ENCODE results near the gene ACTMAP.
A peak's percentile ranks its signal among the peaks of the same experiment; 100 is the strongest.
"Not testable (repeated sequence)": the region's sequence is repeated elsewhere in the genome, so short reads cannot be mapped to it uniquely, and the experiment has no call there.

Gene ACTMAP

GRCh38 chr19:40776364-40776763 lies 26.1 kb upstream of the ACTMAP start:
- DNase-seq (ENCODE audit: low read depth in 2 of 2), result no peak

- DNase-seq (ENCODE audit: low read depth in 2 of 2), result no peak
These were observed 25.4 kb upstream of the ACTMAP start for GRCh38 chr19:40775632-40776022.

DNA sequence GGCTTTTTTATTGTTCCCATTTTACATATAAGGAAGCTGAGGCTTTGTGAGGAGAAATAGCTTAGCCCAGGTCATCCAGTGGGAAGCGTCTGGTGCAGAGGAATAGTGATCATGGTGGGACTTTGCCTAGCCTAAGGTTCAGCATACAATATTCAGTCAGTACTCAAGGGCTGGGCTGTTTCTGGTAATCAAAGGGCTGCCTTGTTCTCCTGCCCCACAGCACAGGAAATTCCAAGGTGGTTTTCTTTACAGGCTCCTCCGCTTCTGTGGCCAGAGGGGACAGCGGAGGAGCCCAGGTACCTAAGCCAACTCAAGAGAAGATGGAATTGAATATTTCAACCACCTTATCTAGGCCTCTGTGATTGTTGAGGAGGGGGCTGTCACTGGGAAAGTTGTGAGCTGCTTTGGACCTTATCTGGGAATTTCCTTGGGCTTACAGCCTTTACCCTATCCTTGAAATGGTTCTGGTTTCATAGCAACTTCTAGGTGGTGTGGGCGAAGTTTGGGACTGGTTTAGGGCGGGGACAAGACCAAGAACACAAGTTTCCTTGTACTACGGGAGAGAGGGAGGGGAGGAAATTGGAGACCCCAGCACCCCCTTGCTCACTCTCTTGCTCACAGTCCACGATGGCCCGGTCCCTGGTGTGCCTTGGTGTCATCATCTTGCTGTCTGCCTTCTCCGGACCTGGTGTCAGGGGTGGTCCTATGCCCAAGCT lies 24.8 kb upstream of the ACTMAP start, which contains the start of gene MIA:
TSS of gene MIA (plus strand) at position 606 of the 716 bp plus-strand sequence. CDS start at position 628, 22 bp downstream.
- DNase-seq (ENCODE audit: low read depth in 2 of 2), result no peak

GRCh38 chr19:40771101-40771862 lies 21.0 kb upstream of the ACTMAP start:
- DNase-seq (ENCODE audit: low read depth in 2 of 2), result not testable (repeated sequence)

GRCh38 chr19:40768869-40769268 lies 18.6 kb upstream of the ACTMAP start:
- no peak for DNase-seq (ENCODE audit: low read depth in 2 of 2)

DNA sequence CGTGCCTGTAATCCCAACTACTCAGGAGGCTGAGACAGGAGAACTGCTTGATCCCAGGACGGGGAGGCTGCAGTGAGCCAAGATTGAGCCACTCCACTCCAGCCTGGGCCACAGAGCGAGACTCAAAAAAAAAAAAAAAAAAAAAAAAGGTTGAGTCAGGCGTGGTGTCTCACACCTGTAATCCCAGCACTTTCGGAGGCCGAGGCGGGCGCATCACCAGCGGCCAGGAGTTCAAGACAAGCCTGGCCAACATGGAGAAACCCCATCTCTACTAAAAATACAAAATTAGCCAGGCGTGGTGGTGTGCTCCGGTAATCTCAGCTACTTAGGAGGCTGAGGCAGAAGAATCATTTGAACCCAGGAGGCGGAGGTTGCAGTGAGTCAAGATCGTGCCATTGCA lies 16.1 kb upstream of the ACTMAP start:
- DNase-seq (ENCODE audit: low read depth in 2 of 2), result not testable (repeated sequence)

DNA sequence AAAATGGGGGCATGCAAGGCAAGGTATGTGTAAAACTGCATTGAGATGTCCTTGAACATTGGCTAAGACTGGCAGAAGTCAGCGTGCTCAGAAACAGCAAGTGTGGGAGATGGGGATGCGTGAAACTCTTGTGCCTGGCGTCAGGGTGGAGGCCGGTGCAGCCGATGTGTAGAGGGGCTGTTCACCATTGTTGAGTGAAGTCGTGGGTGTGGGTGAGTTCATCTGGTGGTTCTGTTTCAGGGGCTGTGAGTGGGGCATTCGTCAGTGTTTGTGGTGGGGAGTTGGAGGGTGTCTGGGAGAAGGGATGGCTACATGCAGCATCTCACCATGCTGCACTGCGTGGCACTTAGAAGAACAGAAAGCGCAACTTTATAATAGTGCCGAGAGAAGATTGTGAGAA lies 13.7 kb upstream of the ACTMAP start:
- DNase-seq (ENCODE audit: low read depth in 2 of 2), result no peak

DNA sequence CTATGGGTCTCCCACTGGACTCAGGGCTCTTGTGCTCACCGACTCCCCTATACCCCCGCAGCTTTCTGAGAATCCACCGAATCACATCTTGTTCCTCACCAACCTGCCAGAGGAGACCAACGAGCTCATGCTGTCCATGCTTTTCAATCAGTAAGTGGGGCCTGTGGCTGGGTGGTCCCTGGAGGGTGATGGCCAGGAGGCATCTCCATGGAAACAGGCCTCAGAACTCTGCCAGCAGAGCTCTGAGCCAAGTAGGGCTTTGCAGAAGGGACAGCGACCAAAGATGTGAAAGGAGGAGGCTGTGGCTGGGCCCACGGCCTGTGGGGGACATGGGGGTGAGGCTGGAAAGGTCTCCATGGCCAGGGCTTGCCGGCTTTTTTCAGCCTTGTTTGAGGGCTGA lies 13.2 kb upstream of the ACTMAP start:
- no peak for DNase-seq (ENCODE audit: low read depth in 2 of 2)

- no peak for DNase-seq (ENCODE audit: low read depth in 2 of 2)
These were observed 12.6 kb upstream of the ACTMAP start for GRCh38 chr19:40762754-40763470.

GRCh38 chr19:40759352-40759751 lies 9.1 kb upstream of the ACTMAP start:
- no peak for DNase-seq (ENCODE audit: low read depth in 2 of 2)

DNA sequence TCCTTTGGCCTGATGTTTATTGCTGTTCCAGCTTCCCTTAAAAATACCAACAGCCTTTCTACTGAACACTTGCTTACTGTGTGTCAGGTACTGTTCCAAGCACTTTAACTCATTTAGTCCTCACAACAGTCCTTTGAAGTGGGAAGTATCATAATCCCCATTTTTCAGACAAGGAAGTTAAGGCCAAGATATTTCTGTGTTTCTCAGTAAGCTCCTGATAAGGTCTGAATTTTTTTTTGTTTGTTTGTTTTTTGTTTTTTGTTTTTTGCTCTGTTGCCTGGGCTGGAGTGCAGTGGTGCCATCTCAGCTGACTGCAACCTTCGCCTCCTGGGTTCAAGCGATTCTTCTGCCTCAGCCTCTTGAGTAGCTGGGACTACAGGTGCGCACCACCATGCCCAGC lies 8.2 kb upstream of the ACTMAP start:
- DNase-seq (ENCODE audit: low read depth in 2 of 2), result no peak

DNA sequence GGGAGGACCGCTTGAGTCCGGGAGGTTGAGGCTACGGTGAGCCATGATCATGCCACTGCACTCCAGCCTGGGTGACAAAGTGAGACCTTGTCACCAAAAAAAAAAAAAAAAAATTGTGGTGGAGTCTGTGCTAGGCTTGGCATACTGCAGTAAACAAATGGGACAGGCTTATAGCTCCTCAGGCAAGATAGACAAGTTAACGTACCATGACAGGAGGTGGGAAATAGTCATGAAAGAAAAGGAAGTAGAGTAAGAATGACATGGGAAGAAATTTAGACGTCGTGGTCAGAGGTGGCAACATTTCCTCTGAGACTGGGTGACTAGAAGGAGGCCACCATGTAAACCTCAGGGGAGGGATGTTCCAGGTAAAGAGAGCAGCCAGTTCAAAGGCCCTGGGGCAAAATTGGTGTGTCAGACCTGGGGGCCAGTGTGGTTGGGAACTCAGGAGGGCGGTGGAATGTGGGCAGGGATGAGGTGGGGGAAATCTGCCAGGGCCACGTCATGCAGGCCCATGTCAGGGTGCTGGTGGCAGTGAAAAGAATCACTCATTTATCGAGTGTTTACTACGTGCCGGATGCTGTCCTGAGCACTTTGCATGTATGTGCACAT lies 6.3 kb upstream of the ACTMAP start:
- DNase-seq (ENCODE audit: low read depth in 2 of 2), result no peak

DNA sequence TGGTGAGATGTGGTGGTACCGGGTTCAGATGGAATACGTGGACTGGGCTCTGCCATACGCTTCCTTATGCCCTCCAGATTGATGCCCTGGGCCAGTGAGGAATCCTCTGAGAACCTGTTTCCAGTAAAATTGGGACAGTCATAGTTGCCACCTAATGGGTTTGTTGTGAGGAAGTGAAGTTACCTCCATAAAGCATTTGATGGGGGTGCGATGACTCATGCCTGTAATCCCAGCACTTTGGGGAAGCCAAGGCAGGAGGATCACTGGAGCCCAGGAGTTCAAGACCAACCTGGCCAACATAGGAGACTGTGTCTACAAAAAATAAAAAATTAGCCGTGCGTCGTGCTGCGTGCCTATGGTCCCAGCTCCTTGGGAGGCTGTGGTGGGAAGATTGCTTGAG lies 5.5 kb upstream of the ACTMAP start:
- no peak for DNase-seq (ENCODE audit: low read depth in 2 of 2)

- no peak for DNase-seq (ENCODE audit: low read depth in 2 of 2)
These were observed 5.0 kb upstream of the ACTMAP start for GRCh38 chr19:40755248-40755624.

DNA sequence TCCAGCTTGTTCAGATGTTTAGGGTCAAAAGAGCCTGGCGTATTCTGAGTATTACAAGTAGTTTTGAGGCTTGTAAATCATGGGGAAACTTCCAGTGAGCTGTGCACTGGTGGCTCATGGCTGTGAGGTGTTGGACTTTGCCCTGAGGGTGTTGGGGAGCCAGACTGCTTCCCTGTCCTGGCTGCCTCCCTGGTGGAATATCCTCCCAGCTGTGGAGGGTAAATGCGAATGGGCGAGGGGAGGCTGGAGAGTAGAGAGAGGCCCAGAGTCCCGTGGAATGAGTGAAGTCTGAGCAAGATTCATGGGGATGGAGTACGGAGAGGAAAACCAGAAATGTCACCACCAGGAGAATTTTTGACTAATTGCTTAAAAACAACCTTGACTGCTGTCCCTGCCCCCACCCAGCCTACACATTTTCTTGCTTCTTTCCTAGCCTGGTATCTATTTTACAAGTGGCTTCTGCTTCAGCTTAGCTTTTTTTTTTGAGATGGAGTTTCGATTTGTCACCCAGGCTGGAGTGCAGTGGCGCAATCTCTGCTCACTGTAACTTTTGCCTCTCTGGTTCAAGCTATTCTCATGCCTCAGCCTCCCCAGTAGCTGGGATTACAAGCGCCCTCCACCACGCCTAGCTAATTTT lies 4.5 kb upstream of the ACTMAP start:
- peak; percentile 44 to 67 for DNase-seq (ENCODE audit: low read depth in 2 of 2)

DNA sequence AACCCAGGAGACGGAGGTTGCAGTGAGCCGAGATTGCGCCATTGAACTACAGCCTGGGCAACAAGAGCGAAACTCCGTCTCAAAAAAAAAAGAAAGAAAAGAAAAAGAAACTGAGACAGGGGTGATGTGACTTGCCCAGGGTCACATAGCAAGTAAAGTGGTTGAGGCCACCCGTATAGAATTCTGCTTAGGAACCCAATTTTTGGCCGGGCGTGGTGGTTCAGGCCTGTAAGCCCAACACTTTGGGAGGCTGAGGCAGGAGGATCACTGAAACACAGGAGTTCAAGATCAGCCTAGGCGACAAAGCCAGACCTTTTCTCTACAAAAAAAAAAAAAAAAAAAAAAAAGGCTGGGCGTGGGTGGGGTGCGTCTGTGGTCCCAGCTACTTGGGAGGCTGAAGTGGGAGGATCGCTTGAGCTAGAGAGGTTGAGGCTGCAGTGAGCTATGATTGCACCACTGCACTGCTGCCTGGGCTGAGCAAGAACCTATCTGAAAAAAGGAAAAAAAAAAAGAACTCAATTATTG lies 2.0 kb upstream of the ACTMAP start:
- no peak for DNase-seq (ENCODE audit: low read depth in 2 of 2)

DNA sequence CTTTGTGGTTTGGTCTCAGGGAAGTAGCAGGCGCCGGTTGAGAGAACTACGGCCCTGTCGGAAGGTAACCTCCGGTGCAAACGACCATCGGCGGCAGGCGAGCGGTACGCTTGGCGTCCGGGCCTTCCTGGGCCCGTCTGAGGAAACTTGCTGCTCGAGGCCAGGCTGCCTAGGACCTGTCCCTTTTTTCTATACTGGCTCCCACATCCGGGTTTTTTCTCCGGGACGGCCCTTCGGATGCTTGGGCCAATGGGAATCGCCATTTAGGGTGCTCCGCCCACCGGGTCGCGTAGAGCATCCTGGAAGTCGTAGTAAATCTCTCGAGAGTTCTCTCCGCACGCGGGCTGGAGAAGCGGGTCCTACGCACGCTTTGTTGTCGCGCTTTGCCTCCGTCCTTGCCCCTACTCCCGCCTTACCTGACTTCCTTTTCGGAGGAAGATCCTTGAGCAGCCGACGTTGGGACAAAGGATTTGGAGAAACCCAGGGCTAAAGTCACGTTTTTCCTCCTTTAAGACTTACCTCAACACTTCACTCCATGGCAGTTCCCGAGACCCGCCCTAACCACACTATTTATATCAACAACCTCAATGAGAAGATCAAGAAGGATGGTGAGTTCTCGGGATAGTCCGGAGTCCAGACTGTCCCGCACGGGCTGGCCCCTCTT lies 729 bp upstream of the ACTMAP start, which contains the start of gene SNRPA:
TSS of gene SNRPA (plus strand) at position 330 of the 664 bp plus-strand sequence. CDS start at position 536, 206 bp downstream.
- DNase-seq (ENCODE audit: low read depth in 2 of 2), result peak; percentile 93 to 95

- no peak for DNase-seq (ENCODE audit: low read depth in 2 of 2)
These were observed 2.7 kb downstream of the ACTMAP start for GRCh38 chr19:40747536-40747935.

- no peak for DNase-seq (ENCODE audit: low read depth in 2 of 2)
These were observed 4.9 kb downstream of the ACTMAP start for GRCh38 chr19:40745402-40745780.

DNA sequence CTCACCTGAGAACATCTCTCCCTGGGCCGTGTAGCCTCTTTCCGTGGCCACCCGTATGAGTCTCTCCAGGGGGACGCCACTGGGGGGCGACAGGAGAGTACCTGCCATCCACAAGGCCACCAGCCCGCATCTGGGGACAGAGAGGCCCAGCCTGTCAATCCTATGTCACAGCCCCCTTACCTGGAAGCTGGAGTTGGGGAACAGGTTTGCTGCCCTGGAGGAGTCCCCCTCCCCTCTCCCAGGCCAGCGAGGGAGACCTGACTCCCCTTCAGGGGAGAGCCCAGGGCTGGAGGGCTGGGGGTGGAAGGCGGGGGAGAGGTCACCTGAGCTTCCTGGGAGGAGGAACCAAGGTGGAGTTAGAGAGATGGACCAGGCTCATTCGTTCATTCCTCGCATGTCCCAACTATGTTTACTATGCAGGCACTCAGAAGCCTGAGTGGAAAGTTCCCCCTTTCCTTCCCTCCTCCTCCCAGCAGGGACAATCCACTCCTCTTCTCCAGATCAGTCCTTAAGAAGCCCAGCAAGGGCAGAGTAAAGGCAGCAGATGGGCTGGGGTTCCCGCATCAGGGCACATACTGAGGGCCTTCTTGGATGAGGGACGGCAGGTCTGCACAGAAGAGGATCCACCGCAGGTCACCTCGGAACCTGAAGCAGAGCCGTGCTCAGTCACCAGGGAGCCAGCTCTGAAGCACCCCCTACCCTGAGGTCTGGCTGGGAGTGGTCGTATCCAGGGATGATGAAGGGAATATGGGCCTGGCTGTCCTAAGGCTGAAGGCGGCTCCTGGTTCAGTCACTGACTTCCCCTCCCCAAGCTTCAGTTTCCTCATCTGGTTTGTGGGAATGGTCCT lies 5.5 kb downstream of the ACTMAP start:
- no peak for DNase-seq (ENCODE audit: low read depth in 2 of 2)
